LoVo (cell line): ENCODE measurements around the gene RNF144A.
"Not testable (repeated sequence)": the region's sequence is repeated elsewhere in the genome, so short reads cannot be mapped to it uniquely, and the experiment has no call there.

ENCODE experiments used
- DNase-seq: peaks from one replicate; pipeline ENCODE4 v3.0.0-alpha.2; 2016; ENCODE audit warnings: low spot score

RNF144A gene

GRCh38 chr2:6917071-6917760 lies at the start of gene RNF144A:
TSS of gene RNF144A (plus strand) at chr2:6917412. CDS start at chr2:6996927, 79,515 bp downstream.
- DNase-seq, result peak; percentile 72

GRCh38 chr2:6872394-6872793 lies 44.8 kb upstream of the RNF144A start:
- no peak for DNase-seq

GRCh38 chr2:6874032-6874431 lies 43.2 kb upstream of the RNF144A start:
- no peak for DNase-seq

- DNase-seq, result no peak
Observed at GRCh38 chr2:6876309-6876708, 40.9 kb upstream of the RNF144A start.

GRCh38 chr2:6877402-6878304 lies 39.6 kb upstream of the RNF144A start, which contains the start of gene RSAD2:
TSS of gene RSAD2 (plus strand) at chr2:6877777. CDS start at chr2:6877801, 24 bp downstream.
- DNase-seq, result peak; percentile 66

GRCh38 chr2:6878549-6878948 lies 38.7 kb upstream of the RNF144A start:
- DNase-seq, result no peak

GRCh38 chr2:6879011-6879410 lies 38.2 kb upstream of the RNF144A start:
- no peak for DNase-seq

- DNase-seq, result no peak
Observed at GRCh38 chr2:6880200-6880733, 36.9 kb upstream of the RNF144A start.

GRCh38 chr2:6881046-6881445 lies 36.2 kb upstream of the RNF144A start:
- DNase-seq, result no peak

GRCh38 chr2:6881516-6881915 lies 35.7 kb upstream of the RNF144A start:
- DNase-seq, result no peak

- no peak for DNase-seq
Observed at GRCh38 chr2:6883448-6884122, 33.6 kb upstream of the RNF144A start.

GRCh38 chr2:6885551-6885950 lies 31.7 kb upstream of the RNF144A start:
- no peak for DNase-seq

GRCh38 chr2:6885968-6886367 lies 31.2 kb upstream of the RNF144A start:
- DNase-seq, result no peak

- no peak for DNase-seq
Observed at GRCh38 chr2:6887751-6888192, 29.4 kb upstream of the RNF144A start.

- no peak for DNase-seq
Observed at GRCh38 chr2:6888724-6889123, 28.5 kb upstream of the RNF144A start.

- no peak for DNase-seq
Observed at GRCh38 chr2:6893876-6894482, 23.2 kb upstream of the RNF144A start.

- DNase-seq, result peak; percentile 39
Observed at GRCh38 chr2:6896930-6897759, 20.1 kb upstream of the RNF144A start.

- not testable (repeated sequence) for DNase-seq
Observed at GRCh38 chr2:6902581-6902980, 14.6 kb upstream of the RNF144A start.

GRCh38 chr2:6905668-6906067 lies 11.5 kb upstream of the RNF144A start:
- no peak for DNase-seq

- no peak for DNase-seq
Observed at GRCh38 chr2:6906165-6906741, 11.0 kb upstream of the RNF144A start.
